PC-3 (cell line): ENCODE data around the gene ULK4.
"Not testable (repeated sequence)": the region's sequence is repeated elsewhere in the genome, so short reads cannot be mapped to it uniquely, and the experiment has no call there.

Experiments used
- EZH2phosphoT487 ChIP-seq: fragments of 300-600 bp; sonication (generic); IDR thresholded peaks from 2 replicates; pipeline ENCODE4 v1.6.1; 2018; ENCODE audit warnings: mild to moderate bottlenecking, antibody characterized with exemption, low read length, borderline replicate concordance
- TF ChIP-seq, protein P1 (sequence below): fragments of 300-600 bp; sonication (generic); conservative IDR thresholded peaks from 2 replicates; pipeline ENCODE4 v1.5.1; 2017; ENCODE audit warnings: antibody characterized with exemption, low read depth, mild to moderate bottlenecking, low read length

DNA sequence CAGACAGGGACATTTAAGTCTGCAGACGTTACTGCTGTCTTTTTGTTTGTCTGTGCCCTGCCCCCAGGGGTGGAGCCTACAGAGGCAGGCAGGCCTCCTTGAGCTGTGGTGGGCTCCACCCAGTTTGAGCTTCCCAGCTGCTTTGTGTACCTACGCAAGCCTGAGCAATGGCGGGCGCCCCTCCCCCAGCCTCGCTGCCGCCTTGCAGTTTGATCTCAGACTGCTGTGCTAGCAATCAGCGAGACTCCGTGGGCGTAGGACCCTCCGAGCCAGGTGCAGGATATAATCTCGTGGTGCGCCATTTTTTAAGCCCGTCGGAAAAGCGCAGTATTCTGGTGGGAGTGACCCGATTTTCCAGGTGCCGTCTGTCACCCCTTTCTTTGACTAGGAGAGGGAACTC, 314.2 kb downstream of the ULK4 start:
- TF ChIP-seq EZH2phosphoT487: not testable (repeated sequence)
- TF ChIP-seq, protein P1, sequence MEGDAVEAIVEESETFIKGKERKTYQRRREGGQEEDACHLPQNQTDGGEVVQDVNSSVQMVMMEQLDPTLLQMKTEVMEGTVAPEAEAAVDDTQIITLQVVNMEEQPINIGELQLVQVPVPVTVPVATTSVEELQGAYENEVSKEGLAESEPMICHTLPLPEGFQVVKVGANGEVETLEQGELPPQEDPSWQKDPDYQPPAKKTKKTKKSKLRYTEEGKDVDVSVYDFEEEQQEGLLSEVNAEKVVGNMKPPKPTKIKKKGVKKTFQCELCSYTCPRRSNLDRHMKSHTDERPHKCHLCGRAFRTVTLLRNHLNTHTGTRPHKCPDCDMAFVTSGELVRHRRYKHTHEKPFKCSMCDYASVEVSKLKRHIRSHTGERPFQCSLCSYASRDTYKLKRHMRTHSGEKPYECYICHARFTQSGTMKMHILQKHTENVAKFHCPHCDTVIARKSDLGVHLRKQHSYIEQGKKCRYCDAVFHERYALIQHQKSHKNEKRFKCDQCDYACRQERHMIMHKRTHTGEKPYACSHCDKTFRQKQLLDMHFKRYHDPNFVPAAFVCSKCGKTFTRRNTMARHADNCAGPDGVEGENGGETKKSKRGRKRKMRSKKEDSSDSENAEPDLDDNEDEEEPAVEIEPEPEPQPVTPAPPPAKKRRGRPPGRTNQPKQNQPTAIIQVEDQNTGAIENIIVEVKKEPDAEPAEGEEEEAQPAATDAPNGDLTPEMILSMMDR: not testable (repeated sequence)
